IMR-90 (cell line): ENCODE results near the gene CDK5R1. TPM values are rescaled to one million over a fixed set of nuclear protein-coding genes. Genes with fewer than 3 reads are reported as not detected.

Source experiments
- CEBPB ChIP-seq: IDR thresholded peaks from 2 replicates; pipeline ENCODE4 v1.6.1; 2012; ENCODE audit warnings: low read depth, low read length, improper control_type of control experiment
- RCOR1 ChIP-seq: IDR thresholded peaks from 2 replicates; pipeline ENCODE4 v1.6.1; 2012; ENCODE audit warnings: mild to moderate bottlenecking, low read length, improper control_type of control experiment; ENCODE audit not compliant: insufficient replicate concordance
- microRNA-seq, 2 experiments: library from miRNA; stranded (forward) in 1 of 2; unstranded in 1 of 2; fragments of 10-50 nt in 1 of 2; fragments of <30 nt in 1 of 2; gene quantifications in 1 of 2; microRNA quantifications in 1 of 2; one replicate each; pipeline versions ENCODE3 to v1.1.0; 2013 to 2020; ENCODE audit not compliant: insufficient read depth in 1 of 2, insufficient read length in 1 of 2, unreplicated experiment in 1 of 2
- polyA plus RNA-seq, 3 experiments: library from polyadenylated mRNA; depleted of rRNA; stranded (reverse); fragments of >200 nt; gene quantifications; 2 replicates each; pipeline ENCODE4 v1.2.3, GENCODE V29; 2012; ENCODE audit warnings: low replicate concordance in 1 of 3
- small RNA-seq, 5 experiments: library from RNA; depleted of rRNA; stranded (forward); fragments of <200 nt; gene quantifications; one replicate each; pipeline ENCODE3, GENCODE V24; 2012
- total RNA-seq: library from RNA; depleted of rRNA; stranded (reverse); fragments of >200 nt; gene quantifications from 2 replicates; pipeline ENCODE4 v1.2.3, GENCODE V29; 2012; rRNA removed

Gene CDK5R1
- total and polyA plus RNA-seq, 2 of the 4 experiments (the other 2 are of a cell fraction): 0.36 to 0.74 TPM

DNA sequence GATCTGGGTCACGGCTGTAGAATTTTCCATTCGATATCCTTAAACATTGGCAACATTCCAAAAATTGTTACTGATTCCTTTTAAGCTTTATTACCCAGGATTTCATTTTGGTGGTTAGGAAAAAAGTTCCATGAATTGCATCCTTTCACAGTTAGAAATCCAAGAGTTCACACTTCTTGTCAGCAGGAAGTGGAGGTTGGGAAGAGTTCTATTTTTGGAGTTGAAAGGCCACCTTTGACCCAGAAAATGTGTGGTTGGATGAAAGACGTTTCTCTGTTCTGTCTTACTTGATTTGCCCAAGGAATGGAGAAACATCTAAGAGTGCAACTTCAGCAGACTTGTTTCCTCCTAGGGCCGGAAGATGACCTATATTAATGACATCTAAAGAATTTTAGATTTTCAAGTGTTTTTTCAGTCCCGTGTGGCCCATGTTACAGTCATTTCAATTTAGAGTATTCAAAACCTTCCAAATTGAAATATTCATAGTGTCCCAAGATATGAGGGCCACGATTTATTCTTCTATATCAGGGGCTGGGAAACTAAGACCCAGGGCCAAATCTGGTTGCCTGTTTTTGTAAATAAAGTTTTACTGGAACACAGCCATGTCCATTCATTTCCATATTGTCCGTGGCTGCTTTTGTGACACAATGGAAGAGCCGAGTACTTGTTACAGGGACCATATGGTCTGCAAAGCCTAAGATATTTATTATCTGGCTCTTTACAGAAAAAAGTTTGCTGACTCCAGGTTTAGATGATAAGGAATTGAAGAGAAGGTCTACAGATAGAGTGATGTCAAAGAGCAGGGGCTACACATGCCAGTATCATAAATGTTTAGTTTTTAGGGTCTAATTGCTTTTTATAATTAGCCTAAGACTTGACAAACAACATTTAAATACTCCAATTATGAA is 50.2 kb downstream of the CDK5R1 start (continued):
- TF ChIP-seq CEBPB (no peak), RCOR1 (no peak)

Small RNA genes lying within 50 kb of the gene (microRNA-seq; reads per million reads assigned to microRNA genes)
- not detected for gene RF00019 (ENCODE audit: insufficient read depth, insufficient read length)

Small RNA genes lying within 50 kb of the gene (small RNA-seq; reads per million reads assigned to genes)
- gene RF00019: 0 reads per million in 5 experiments

Other genes with a start within 250 kb of the CDK5R1 start
- 0.18 and 0.28 TPM in 2 replicates for gene RHBDL3, start 221.2 kb upstream of the CDK5R1 start, total RNA-seq
- 0.09 and 0.11 TPM in 2 replicates for gene RHBDL3, start 221.2 kb upstream of the CDK5R1 start, polyA plus RNA-seq (2012; rRNA removed)
- 16.1 and 18.3 TPM in 2 replicates for gene C17orf75, start 144.8 kb upstream of the CDK5R1 start, total RNA-seq
- 8.2 and 11.5 TPM in 2 replicates for gene C17orf75, start 144.8 kb upstream of the CDK5R1 start, polyA plus RNA-seq (2012; rRNA removed)
- gene ZNF207, start 136.8 kb upstream of the CDK5R1 start, total RNA-seq: 207 and 208 TPM in 2 replicates
- gene ZNF207, start 136.8 kb upstream of the CDK5R1 start, polyA plus RNA-seq (2012; rRNA removed): 181 and 199 TPM in 2 replicates
- gene PSMD11, start 42.5 kb upstream of the CDK5R1 start, total RNA-seq: 68.0 and 85.9 TPM in 2 replicates
- 63.4 and 64.7 TPM in 2 replicates for gene PSMD11, start 42.5 kb upstream of the CDK5R1 start, polyA plus RNA-seq (2012; rRNA removed)